Cortex of kidney (tissue), 1 donor: ENCODE data around the gene METTL23.

Experiments
- DNase-seq: peaks from one replicate; lab custom pipeline; 2025; lab: John Stamatoyannopoulos, UW

METTL23 gene

GRCh38 chr17:76726776-76727718 is at the start of gene METTL23:
TSS of gene METTL23 (plus strand) at chr17:76726839. CDS start at chr17:76729711, 2,872 bp downstream.
- DNase-seq = no peak

- DNase-seq = no peak
Measured at GRCh38 chr17:76677406-76677805, 49.2 kb upstream of the METTL23 start.

- no peak for DNase-seq
Measured at GRCh38 chr17:76678330-76678729, 48.3 kb upstream of the METTL23 start.

GRCh38 chr17:76679239-76679638 is 47.4 kb upstream of the METTL23 start:
- DNase-seq = no peak

- no peak for DNase-seq
Measured at GRCh38 chr17:76681222-76682137, 45.2 kb upstream of the METTL23 start.

- no peak for DNase-seq
Measured at GRCh38 chr17:76682296-76682695, 44.3 kb upstream of the METTL23 start.

GRCh38 chr17:76683011-76683755 is 43.5 kb upstream of the METTL23 start:
- no peak for DNase-seq

GRCh38 chr17:76683921-76684745 is 42.5 kb upstream of the METTL23 start:
- DNase-seq = no peak

GRCh38 chr17:76684756-76685155 is 41.9 kb upstream of the METTL23 start:
- DNase-seq = no peak

GRCh38 chr17:76685366-76685765 is 41.3 kb upstream of the METTL23 start:
- DNase-seq = no peak

- DNase-seq = no peak
Measured at GRCh38 chr17:76685846-76686245, 40.8 kb upstream of the METTL23 start.

- no peak for DNase-seq
Measured at GRCh38 chr17:76686538-76687297, 39.9 kb upstream of the METTL23 start.

- DNase-seq = no peak
Measured at GRCh38 chr17:76687298-76688164, 39.1 kb upstream of the METTL23 start.

GRCh38 chr17:76688165-76688622 is 38.4 kb upstream of the METTL23 start:
- no peak for DNase-seq

- no peak for DNase-seq
Measured at GRCh38 chr17:76689859-76690258, 36.8 kb upstream of the METTL23 start.

GRCh38 chr17:76690596-76691280 is 35.9 kb upstream of the METTL23 start:
- DNase-seq = no peak

- DNase-seq = no peak
Measured at GRCh38 chr17:76691379-76692191, 35.1 kb upstream of the METTL23 start.
